EH (cell line): ENCODE measurements around the gene PHC3.
A peak's percentile ranks its signal among the peaks of the same experiment; 100 is the strongest.
"Not testable (repeated sequence)": the region's sequence is repeated elsewhere in the genome, so short reads cannot be mapped to it uniquely, and the experiment has no call there.

Experiments used
- DNase-seq: peaks from one replicate; pipeline ENCODE4 v3.0.0-alpha.2; 2015; ENCODE audit warnings: low read depth

PHC3 gene

GRCh38 chr3:170128977-170129431 is 52.5 kb downstream of the PHC3 start:
- peak; percentile 47 for DNase-seq

DNA sequence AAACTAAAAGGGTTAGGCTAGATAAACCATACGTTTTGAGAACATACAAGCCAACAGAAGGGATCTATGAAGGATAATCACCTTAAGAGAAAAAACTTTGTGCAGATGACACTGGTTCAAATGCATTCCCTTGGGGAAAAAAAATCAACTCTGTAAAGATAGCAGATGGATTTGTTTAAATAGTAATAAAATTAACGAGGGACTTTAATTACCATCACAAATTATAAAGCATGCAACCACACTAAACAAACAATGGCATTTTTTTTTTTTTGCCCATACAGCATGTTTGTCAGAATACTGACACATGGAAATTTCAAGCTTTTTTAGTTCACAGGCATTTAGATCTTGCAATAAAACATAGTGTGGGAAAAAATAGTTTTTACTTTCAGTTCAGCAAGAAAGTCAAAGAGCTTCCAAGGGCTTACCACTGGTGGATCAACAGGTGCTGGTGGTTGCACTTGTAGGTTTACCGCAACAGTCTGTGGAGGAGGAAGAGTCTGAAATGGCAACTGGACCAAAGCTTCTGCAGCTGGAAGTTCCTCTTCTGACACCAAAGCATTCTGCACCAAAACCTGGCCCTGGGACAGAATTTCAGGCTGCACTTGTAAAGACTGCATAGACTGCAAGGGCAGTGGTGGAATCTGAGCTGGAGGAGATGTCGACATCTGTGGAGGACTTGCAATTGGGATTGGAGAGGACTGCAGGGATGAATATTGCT is 53.1 kb downstream of the PHC3 start:
- DNase-seq = peak; percentile 32

DNA sequence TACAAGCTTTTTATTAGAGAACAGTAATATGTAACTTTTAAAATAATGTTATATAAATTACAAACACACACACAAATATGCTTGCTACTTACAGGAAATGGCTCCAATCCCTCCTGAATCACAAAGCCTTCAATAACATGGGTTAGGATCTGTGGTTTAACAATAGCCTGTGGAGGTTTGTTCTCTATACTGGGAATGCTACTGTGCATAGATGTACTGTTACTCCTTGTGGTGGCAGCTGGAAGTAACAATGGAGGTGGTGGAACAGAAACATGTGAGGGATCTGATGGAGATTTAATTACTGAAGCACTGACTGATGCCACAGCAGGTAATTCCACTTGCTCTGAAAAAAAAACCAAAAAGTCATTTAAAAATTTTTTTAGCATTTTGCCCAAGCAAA is 64.4 kb downstream of the PHC3 start:
- DNase-seq = peak; percentile 18

DNA sequence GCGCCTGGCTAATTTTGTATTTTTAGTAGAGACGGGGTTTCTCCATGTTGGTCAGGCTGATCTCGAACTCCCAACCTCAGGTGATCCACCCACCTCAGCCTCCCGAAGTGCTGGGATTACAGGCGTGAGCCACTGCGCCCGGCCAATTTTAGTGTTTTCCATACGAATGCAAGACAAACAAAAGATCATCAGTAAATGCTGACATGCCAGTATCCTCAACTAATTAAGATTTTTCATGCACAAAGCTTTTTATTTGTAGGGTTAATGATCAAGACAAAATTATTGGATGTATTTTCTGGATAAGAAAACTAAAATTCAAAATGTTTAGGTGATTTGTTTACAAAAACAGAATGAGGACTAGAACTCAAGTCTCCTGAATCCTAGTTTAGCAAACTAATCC is 67.4 kb downstream of the PHC3 start:
- not testable (repeated sequence) for DNase-seq

- no peak for DNase-seq
These were observed 70.3 kb downstream of the PHC3 start for GRCh38 chr3:170111147-170111771.

DNA sequence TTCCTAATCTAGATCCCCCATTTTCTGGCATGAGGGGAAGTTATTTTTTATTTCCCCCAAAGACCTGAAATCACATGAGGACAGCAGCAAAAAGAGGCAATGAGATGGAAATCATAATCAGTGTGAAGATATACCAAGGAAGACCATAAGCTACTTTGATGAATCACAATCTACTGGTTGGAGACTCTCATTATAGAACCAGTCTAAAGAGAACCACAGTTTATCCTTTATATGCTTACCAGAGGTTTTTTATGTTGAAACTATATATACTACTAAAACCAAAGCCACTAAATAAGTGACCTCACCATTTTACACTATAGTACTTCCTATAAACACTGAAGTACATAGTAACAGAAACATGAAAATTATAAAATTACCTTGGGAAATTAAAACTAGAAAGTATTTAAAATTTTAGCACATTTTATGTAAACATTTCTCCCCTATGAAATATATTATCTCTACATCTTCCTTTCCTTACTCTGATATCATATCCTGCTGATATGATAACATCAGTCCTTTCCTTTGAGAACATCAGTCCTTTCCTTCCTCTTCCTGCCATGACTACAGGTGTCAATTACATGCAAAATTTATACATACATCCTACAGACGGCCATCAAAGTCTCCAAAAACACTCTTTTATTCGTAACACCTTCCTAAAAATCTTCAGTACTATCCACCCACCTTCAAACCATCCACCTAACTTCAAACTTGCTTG is 71.8 kb downstream of the PHC3 start:
- no peak for DNase-seq

- DNase-seq = no peak
These were observed 72.6 kb downstream of the PHC3 start for GRCh38 chr3:170108955-170109354.

GRCh38 chr3:170107941-170108340 is 73.6 kb downstream of the PHC3 start:
- peak; percentile 34 for DNase-seq

GRCh38 chr3:170102431-170102830 is 79.1 kb downstream of the PHC3 start:
- DNase-seq = no peak

DNA sequence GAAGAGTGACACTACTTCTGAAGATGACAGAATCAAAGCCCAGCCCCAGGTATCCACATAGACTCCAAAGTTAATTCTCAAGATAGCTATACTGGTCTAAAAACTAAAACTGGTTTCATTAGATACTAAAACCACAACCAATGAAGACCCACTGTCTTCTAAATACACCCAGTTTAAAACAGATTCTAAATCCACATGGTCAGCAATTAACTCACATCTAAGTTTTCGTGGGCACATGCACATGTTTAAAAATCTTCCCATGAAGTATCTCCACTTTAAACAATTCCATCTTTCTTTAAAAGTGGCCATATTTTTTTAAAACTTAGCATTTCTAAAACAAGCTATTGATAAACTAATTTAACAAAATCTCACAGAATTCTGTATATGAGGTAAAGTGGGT is 80.6 kb downstream of the PHC3 start:
- no peak for DNase-seq

- no peak for DNase-seq
These were observed 82.8 kb downstream of the PHC3 start for GRCh38 chr3:170098753-170099152.

DNA sequence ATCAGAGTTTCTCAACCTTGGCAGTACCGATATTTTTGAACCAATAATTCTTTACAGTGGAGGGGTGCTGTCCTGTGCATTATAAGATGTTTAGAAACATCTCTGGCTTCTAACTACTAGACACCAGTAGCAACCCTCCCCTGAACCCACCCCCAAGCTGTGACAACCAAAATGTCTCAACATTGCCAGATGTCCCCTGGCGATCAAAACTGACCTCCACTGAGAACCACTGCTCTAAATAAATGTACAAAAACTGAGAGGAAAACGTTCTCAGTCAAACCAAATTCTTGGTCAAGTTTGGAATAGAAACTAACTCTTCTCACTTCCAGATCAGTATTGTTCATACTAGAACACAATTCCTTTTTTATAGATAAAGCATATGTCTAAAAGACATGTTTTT is 85.2 kb downstream of the PHC3 start:
- DNase-seq = no peak

- no peak for DNase-seq
These were observed 85.8 kb downstream of the PHC3 start for GRCh38 chr3:170095771-170096170.

DNA sequence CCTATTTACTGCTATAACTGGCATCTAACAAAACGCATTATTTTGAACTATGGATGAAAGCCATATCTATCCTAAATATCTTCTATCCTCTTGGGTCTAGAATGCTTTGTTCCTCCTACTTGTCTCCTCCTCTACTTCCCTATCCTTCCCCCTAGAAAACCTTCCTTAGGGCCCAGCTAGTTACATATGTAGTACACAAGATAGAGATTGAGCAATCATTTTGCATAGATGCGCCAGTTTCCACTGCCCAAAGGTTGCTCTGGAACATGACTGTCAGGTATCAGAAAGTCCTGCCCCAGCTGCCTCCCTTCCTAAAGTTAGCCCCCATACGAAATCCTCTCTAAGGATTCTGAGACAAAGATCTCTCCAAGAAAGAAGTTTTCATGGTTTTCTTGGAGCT is 88.6 kb downstream of the PHC3 start:
- DNase-seq = no peak

- no peak for DNase-seq
These were observed 90.9 kb downstream of the PHC3 start for GRCh38 chr3:170090601-170090981.

- no peak for DNase-seq
These were observed 91.5 kb downstream of the PHC3 start for GRCh38 chr3:170089862-170090600.

DNA sequence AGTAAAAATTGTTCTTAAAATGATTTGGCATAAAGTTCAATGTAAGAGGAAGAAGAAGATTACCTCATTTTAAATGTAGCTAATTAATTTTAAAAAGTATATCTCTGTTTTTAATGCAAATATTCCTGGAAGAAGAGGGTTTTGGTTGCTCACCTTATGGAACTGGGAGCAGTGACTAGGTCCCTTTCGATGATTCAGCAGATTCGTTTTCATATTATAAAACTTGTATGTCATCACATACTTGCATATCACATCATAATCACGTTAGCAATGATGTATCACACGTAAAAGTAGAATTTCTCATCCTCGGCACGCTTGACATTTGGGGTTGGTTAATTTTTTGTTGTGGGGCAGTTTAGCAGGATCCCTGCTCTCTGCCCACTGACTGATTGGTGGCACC is 96.1 kb downstream of the PHC3 start:
- DNase-seq = no peak

- DNase-seq = no peak
These were observed 98.2 kb downstream of the PHC3 start for GRCh38 chr3:170083343-170083742.

DNA sequence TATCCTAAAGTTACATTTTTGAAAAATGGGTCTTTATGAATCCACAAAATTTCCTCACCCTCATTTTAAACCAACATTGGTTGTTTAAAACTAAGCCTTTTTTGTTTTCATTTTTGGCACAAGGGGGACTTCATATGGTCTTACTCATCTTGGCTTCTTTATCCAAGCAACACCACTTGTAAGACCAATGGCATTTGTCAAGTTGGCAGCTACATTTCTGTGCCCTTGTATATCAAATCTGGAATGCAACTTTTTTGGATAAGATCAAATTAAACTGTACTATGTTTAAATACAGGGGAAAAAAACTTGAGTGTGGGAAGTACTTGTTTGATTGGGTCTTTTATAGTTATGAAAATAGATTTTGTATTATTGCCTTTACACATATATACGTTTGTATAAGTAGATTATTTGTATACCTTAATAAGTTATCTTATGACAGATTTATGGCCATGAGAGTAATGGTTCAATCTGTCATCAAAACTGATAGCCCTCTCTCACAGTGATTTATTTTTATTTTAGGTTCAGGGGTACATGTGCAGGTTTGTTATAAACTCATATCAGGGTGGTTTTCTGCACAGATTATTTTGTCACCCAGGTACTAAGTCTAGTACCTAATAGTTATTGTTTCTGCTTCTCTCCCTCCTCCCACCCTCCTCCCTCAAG is 100.3 kb downstream of the PHC3 start:
- DNase-seq = peak; percentile 69

DNA sequence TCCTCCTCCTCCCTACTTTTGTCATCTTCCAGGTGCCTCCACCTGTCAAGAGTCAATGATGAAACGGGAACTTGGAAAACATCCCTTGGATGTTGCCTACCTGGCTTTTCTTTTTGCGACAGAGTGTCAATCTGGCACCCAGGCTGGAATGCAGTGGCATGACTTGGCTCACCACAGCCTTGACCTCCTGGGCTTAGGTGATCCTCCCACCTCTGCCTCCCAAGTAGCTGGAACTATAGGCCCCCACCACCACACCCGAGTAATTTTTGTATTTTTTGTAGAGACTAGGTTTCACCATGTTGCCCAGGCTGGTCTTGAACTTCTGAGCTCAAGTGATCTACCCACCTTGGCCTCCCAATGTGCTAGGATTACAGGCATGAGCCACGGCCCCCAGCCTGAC is 100.9 kb downstream of the PHC3 start:
- DNase-seq = no peak

DNA sequence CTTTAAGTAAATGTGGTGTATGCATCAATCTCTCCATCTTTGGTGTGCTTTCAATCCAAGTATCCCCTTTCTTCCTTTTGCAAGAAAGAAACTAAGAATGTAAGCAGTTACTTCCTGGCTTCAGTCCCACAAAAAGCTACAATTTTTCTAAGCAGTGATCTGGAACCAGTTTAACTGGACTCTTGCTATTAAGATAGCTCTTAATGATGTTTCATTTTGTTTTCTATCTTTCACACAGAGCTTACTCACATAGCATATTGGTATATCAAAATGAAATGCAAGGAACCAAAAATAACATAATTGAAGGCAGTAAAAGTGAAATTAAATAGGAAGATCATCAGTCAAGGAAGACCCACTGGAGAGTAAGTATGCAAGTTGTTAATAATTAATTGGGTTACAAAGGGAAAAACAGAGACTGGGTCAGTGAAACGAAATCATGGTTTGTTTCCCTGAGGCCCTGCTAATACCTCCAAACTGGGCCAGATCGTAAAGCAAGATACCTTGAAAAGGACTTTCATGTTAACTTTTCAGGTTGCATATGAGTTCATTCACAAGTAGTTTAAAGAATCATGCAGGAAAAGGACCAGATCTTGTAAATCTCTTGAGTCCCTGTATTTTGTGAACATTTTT is 101.9 kb downstream of the PHC3 start:
- peak; percentile 14 for DNase-seq
